ENCODE measurements around the gene PIGL. TPM values are rescaled to one million over a fixed set of nuclear protein-coding genes. Genes with fewer than 3 reads are reported as not detected.

PIGL gene
- total RNA-seq, 1 donor: 23.3 TPM

DNA sequence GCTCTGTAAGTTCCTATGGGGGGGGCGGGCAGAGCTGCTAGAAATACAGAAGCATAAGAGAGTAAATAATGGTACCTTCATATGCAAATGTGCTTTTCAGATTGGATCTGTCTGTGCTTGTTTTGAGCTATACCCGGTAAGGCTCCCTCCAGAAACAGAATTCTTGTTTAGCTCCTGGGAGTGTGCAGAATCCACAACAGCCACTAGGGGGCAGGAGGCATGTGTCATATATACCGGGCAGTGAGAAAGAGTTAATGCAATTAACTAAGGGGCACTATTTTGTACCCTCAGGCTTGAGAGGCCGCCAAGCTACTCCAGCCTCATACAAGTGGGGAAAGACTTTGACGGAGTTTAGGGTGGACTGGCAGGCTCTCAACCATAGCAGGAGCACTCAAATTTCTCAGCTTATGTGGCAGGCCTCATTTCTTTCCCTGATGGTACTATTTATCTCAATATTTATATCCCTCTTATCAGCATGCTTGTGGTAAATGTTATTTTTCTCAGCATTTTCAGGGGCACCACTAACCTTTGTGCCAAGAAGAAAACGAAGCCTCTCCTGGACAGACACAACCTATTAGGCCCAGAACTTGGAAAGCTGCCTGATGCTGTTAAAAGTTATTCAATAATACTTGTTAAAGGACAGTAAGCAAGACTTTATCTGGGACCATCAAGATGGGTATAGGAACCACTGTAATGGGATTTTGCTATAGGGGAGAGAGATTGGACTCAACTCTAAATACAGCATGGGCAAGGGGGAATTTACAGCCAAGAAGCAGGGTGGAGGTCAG is 146.9 kb downstream of the PIGL start:
- TF ChIP-seq, protein P1, sequence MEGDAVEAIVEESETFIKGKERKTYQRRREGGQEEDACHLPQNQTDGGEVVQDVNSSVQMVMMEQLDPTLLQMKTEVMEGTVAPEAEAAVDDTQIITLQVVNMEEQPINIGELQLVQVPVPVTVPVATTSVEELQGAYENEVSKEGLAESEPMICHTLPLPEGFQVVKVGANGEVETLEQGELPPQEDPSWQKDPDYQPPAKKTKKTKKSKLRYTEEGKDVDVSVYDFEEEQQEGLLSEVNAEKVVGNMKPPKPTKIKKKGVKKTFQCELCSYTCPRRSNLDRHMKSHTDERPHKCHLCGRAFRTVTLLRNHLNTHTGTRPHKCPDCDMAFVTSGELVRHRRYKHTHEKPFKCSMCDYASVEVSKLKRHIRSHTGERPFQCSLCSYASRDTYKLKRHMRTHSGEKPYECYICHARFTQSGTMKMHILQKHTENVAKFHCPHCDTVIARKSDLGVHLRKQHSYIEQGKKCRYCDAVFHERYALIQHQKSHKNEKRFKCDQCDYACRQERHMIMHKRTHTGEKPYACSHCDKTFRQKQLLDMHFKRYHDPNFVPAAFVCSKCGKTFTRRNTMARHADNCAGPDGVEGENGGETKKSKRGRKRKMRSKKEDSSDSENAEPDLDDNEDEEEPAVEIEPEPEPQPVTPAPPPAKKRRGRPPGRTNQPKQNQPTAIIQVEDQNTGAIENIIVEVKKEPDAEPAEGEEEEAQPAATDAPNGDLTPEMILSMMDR (IDR thresholded peaks at IDR 0.05; ENCODE audit: insufficient read depth, low read length): peak; percentile 97
- H3K4me3 ChIP-seq (ENCODE audit: low read depth, low read length): no peak overlapping the region
- peak; percentile 81 for DNase-seq (ENCODE audit: low read depth)

DNA sequence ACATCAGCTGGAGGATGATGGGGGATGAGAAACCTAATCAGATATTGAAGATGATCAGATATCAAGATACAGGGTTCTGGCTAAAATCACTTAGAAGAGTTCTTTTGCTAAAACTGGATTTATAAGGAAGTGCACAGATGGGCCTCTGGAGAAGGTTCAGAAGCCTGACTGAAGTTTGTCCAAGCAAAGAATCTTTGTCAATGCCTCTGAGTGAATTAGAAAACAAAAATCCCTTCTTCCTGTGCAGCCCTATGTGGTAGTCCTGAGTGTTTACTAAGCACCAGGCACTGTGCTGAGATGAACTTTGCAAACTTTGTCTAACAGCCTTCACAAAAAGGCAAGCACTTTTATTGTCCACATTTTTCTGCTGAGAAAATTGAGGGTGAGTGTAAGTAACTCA is 147.6 kb downstream of the PIGL start:
- no peak for DNase-seq (ENCODE audit: low read depth)
- TF ChIP-seq, protein P1 (IDR thresholded peaks at IDR 0.05; ENCODE audit: insufficient read depth, low read length): no peak
- no peak overlapping the region for H3K4me3 ChIP-seq (ENCODE audit: low read depth, low read length)

DNA sequence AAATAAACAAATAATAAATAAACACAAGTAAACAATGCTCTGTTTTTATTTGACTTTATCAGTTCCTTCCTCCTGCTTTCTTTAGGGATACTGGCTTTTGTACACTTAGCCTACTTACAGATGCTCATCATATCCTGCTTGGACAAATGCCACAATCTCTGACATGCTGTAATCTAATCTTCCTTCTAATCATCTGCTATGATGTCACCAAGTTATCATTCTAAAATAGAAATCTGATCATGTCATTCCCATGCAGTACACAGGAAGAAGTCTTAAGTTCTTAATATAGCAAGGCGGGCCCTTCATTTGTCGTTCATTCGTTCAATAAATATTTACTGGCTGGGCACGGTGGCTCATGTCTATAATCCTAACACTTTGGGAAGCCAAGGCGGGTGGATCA is 154.7 kb downstream of the PIGL start:
- TF ChIP-seq, protein P1 (IDR thresholded peaks at IDR 0.05; ENCODE audit: insufficient read depth, low read length): no peak
- H3K4me3 ChIP-seq (ENCODE audit: low read depth, low read length): no peak overlapping the region
- DNase-seq (ENCODE audit: low read depth): peak; percentile 73

DNA sequence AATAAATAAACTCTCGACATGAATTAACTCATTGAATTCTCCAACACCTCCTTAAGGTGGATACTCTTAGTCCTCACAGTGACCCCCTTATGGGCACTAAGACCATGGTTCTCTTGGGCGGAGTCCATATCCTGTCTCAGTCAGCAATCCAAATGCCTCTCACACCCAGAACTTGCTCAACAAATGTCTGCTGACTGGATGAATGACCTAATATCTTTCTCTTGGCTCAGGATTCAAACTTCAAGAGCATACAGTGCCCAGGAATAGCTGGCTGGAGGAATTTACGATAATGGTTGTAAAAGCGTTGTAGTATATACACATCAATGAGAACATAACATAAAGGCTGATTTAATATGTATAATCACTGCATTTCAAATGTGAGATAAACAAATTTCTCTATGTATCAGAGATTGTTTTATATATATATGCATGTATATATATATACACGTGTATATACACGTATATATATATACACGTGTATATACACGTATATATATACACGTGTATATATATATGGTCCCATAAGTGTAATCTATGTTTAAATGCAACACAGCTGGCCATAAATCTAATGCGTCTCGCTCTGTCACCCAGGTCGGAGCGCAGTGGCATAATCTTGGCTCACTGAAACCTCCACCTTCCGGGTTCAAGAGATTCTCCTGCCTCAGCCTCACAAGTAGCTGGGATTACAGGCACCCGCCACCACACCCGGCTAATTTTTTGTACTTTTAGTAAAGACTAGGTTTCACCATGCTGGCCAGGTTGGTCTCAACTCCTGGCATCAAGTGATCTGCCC is 157.3 kb downstream of the PIGL start:
- no peak overlapping the region for H3K4me3 ChIP-seq (ENCODE audit: low read depth, low read length)
- peak; percentile 94 for DNase-seq (ENCODE audit: low read depth)
- TF ChIP-seq, protein P1 (IDR thresholded peaks at IDR 0.05; ENCODE audit: insufficient read depth, low read length): no peak

Small RNAs within 50 kb of the gene (small RNA-seq; reads per million reads assigned to genes)
- not detected for gene MIR1288

Other genes starting within 250 kb of the PIGL start
- 17.3 and 26.2 TPM in 2 replicates for gene ZSWIM7, start 217.5 kb upstream of the PIGL start, total RNA-seq (ENCODE audit: low replicate concordance)
- gene TTC19, start 217.4 kb upstream of the PIGL start, total RNA-seq (ENCODE audit: low replicate concordance): 21.4 and 52.0 TPM in 2 replicates
- gene NCOR1, start 1.7 kb upstream of the PIGL start, total RNA-seq (ENCODE audit: low replicate concordance): 117 and 139 TPM in 2 replicates
- 10.2 and 20.1 TPM in 2 replicates for gene CENPV, start 136.3 kb downstream of the PIGL start, total RNA-seq (ENCODE audit: low replicate concordance)
- 773 and 1,074 TPM in 2 replicates for gene UBB, start 163.9 kb downstream of the PIGL start, total RNA-seq (ENCODE audit: low replicate concordance)
- 5.3 and 45.3 TPM in 2 replicates for gene TRPV2, start 198.4 kb downstream of the PIGL start, total RNA-seq (ENCODE audit: low replicate concordance)

Data from fibroblast of the aortic adventitia (primary cell).